HG03139 (cell line): Measurements from ENCODE around the gene TNP2.

ENCODE experiments used
- ATAC-seq: cut with Tn5 transposase; IDR thresholded peaks from one replicate; pipeline ENCODE4 v1.9.1; 2021; ENCODE audit not compliant: unreplicated experiment

The TNP2 gene

DNA sequence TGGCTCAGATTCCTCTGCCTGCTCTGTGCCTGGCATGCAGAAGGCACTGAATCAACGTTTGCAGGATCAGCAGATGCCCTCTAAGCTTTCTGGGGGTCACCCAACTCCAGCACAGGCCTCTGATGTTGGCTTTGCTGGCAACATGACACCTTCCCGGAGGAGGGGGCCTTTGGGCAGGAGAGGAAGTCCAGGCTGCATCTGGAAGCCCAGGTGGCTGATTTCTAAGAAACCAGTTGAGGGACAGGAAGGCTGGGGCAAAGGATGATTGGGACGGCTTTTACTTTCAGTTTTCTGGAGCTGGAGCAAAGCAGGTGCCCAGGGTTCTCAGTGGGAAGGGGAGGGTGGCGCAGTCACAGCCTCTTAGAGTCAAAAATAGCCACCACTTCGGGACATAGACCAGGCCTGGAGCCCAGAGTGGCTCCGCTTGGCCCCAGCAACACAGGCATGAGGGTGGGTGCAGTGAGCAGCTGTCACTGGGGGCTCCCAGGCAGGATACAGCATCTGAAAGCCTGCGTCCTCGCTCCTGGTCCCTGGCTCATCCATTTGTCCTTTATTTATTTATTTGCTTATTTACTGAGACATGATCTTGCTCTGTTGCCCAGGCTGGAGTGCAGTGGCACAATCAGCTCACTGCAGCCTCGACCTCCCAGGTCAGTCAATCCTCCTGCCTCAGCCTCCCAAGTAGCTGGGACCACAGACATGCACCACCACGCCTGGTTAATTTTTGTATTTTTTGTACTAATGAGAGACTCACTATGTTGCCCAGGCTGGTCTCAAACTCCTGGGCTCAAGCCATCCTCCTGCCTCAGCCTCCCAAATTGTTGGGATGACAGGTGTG is 28.3 kb downstream of the TNP2 start:
- no peak for ATAC-seq

DNA sequence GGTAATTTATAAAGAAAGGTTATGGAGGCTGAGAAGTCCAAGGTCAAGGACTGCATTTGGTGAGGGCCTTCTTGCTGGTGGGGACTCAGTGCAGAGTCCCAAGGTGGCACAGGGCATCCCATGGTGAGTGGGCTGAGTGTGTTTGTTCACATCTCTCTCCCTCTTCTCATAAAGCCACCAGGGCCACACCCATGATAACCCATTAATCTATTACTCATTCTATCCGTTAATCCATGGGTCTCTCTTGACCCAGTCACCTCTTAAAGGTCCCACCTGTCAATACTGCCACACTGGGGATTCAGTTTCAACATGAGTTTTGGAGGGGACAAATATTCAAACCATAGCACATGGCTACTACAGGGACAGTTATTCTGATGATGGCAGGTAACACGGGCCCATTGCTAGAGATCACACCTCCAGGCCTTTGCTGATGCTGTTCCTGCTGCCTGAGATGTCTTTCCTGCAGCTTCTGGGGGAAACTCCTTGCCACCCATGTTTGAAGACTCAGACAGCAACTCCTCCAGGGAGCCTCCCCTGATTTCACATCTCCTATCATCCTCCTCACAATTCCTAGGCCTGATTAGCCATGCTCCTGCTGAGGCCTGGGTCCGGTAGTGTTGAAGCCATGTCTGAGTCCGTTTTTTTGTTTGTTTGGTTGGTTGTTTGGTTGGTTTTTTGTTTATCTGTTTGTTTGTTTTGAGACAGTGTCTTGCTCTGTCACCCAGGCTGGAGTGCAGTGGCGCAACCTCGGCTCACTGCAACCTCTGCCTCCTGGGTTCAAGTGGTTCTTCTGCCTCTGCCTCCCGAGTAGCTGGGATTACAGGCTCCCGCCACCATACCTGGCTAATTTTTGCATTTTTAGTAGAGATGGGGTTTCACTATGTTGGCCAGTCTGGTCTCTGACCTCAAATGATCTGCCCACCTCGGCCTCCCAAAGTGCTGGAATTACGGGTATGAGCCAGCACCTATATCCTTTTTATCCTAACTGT is 29.2 kb downstream of the TNP2 start:
- ATAC-seq = no peak

DNA sequence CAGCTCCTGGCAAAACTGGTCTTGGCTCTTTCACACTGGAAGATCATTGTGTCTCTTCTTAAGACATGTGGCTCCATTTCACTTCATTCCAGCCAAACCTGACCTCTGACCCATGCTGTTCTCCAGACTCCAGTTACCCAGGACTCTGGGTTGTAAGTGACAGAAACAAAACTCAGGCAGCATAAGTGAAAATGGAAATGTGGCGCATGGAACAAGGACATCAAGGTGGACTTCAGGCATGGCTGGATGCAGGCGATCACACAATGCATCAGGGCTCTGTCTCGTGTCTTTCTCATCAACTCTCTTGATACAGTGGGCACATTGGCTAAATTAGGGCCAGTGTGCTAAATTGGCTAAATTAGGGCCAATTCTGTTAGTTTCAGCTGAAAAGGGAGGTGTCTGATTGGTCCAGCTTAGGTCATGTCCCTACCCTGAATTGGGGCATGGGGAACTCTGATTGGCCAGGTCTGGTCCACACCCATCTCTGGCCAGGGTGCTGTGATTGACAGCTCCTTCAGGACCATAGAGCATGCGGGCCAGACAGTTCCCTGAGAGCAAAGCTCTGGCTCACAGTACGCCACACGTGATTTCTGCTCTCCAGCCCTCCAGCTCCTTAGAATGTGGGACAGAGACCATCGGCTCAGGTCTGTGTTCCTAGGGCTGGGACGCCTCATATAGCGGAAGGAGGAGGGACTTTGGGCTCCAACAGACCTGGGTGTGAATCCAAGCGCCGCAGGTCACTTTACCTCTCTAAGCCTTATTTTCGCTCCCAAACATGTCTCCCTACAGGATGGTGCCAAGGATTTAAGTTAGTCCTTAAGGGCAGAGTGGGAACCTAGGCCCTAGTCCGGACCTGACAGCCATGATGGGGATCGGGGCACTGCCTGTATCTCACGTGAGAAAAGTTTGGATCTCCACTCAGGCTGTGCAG is 30.6 kb downstream of the TNP2 start:
- no peak for ATAC-seq

DNA sequence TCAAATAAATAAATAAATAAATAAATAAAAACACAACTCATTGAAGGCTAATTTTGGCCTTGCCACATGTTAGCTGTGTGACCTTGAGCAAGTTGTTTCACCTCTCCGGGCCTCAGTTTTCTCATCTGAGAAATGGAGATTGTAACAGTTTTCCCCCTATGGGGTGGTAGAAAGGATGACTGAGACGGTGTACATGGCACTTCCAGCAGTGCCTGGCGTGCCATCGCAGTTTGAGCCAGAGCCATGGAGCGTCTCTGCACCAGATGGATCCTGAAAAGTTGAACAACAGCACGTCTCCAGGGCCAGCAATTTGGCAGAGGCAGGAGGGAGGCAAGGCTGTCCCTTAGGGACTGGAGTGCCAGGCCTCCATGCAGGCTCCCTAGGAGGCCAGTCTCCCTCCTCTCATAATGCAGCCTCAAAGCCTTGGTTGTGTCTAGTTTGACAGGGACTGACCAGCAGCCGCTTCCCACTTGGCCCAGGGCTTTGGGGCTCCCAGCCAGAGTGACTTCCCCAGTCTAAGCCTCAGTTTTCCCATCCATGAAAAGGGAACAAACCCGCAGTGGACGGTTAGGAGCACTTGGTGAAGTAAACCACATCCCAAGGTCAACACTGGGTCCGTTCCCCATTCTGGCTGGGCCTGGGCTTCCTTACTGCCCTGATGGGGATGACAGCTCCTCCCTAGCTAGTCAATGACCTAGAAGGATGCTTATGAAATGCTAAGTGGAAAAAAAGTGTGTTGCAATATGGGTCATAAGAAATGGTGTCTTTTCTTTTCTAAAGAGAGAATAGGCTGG is 32.5 kb downstream of the TNP2 start:
- ATAC-seq = no peak

DNA sequence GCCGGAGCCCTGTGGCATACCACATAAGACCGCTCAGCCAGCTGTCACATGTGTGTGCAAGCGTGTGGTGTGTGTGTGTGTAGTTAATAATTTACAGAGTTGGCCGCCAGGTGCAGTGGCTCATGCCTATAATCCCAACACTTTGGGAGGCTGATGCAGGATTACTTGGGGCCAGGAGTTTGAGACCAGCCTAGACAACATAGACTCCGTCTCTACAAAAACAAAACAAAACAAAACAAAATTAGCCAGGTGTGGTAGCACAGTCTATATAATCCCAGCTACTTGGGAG is 33.5 kb downstream of the TNP2 start:
- no peak for ATAC-seq

DNA sequence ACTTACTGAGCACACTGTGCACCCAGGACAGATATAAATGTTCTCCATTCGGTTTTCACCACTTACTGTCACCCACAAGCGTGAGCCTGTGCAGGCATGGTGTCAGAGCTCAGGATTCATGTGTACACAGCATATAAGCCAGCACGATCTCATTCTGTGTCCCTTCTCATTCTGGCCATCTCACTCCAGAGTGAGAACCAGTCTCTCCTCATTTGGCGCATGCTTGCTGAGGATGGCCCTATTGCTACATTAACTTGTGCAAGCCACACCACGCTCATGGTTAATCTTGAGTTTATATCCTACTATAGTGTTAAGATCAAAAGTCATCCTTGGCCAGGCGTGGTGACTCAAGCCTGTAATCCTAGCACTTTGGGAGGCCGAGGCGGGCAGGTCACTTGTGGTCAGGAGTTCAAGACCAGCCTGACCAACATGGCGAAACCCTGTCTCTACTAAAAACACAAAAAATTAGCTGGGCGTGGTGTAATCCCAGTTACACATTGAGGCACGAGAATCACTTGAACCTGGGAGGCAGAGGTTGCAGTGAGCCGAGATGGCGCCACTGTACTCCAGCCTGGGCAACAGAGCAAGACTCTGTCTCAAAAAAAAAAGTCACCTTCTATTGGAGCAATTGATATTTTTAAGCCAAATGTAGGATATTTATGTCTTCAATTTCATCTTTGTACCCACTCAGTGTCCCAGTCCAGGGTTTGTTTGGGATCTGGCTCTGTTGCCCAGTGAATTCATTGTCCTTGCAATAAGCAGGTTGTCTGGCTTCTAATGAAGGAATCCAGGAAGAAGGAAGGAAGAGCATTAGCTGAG is 34.0 kb downstream of the TNP2 start:
- no peak for ATAC-seq

DNA sequence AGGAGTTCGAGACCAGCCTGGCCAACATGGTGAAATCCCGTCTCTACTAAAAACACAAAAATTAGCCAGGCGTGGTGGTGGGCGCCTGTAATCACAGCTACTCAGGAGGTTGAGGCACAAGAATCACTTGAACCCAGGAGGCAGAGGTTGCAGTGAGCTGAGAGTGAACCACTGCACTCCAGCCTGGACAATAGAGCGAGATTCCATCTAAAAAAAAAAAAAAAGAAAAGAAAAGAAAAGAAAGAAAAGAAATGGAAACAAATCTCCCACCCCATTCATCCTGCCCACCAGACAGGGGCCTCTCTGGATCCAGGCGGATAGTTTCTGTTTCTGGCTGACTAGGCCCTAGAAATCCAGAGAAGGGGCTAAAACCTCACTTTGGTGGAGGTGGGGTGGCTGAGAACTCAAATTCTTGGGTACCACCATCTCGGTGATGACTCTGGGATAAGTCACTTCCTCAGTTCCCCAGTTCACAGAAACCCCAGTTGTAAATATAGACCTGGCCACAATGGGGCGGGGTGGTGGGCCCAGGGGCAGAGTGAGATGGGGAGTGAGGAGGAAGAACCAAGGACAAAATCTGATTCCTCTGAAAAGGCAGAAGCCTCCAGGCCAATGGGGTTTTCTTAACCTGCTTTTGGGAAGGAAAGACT is 35.3 kb downstream of the TNP2 start:
- no peak for ATAC-seq

DNA sequence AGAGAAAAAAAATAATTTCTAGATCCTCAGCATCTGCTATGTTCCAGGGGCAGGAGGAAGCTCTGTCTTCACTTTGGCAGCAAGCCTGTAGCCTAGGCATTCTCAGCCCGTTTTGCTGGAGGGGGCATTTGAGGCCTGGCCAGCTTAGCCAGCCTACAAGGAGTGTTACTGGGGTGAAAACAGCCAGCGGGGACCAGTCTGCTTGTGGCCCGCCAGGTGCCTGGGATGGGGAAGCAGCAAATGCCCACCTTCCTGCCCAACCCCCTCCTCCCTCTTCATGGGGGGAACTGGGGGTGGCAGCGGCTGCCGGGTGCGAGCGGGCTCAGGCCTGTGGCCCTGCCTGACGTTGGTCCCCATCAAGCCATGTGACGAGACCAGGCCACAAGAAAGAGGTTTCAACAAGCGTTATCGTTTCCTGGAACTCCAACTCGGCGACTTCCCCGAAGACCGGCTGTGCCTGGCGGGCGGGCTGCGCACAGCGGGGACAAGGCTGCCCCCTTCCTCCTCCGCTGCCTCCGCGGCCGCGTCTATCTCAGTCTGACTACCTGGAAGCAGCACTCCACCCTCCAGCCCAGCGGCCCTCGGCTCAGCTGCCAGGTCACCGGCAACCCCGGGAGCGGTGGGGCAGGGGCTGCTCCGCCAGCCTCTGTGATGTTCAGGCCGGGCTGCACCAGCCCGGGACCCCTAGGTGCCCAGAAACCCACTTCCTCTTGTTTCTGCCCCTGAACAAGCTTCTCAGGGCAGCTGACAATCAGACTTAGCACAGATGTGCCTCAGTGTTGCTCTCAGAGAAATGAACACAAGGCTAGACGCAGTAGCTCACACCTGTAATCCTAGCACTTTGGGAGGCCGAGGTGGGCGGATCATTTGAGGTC is 36.0 kb downstream of the TNP2 start:
- ATAC-seq = peak; percentile 39

DNA sequence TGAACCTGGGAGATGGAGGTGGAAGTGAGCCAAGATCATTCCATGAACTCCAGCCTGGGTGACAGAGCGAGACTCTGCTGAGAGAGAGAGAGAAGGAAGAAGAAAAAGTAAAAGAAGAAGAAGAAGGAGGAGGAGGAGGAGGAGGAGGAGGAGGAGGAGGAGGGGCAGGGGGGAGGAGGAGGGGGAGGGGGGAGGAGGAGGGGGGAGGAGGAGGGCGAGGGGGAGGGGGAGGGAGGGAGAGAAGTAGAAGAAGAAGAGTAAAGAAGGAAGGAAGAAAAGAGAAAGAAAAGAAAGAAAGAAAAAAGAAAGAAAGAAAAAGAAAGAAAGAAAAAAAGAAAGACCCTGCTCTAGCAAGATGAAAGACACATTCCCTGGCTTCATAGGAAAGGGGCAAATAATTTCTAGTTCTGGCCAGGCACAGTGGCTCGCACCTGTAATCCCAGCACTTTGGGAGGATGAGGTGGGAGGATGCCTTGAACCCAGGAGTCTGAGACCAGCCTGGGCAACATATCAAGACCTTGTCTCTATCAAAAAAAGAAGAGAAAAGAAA is 36.7 kb downstream of the TNP2 start:
- ATAC-seq = no peak

DNA sequence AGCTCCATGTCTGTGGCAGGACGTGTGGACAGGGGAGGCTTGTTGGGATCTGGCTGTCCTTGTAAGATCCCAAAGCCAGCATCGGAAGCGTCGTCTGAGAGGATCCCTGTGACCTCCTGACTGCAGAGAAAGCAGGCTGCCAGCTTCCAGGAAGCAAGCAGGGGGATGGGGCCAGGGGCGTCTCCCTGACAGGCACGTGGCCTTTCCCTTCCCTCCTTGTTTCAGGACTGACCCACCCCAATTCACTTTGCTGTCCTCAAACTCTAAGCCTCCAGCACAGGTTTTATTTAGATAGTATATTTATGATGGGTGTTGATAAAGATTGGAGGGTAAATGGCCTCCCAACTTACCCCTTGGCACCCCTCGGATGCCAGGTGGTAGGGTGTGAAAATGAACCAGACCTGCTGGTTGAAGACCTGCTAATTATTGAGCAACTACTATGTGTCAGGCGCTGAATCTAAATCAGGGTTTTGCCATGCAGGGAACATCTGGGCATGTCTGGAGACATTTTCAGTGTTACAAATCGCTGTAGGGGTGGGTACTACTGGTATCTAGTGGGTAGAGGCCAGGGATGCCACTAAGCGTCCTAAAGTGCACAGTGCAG is 37.7 kb downstream of the TNP2 start:
- no peak for ATAC-seq

DNA sequence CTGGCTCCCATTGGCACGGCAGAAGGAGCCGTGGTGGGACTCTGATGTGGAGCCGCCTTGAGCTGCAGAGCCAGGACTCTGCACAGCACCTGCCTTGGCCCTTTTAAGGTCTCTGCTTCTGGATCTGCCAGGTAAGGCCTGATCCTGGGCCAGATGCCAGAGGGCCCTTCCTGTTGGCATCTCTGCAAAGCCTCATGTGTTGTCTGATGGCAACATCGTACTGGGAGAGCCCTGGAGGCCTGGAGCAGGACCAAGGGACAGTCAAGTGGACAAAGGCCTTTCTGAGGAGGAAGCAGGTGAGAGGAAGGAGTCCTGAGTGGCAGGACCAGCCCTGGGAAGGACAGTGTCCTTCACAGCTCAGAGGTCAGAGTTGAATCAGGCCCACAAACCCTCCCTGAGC is 39.2 kb downstream of the TNP2 start:
- no peak for ATAC-seq

DNA sequence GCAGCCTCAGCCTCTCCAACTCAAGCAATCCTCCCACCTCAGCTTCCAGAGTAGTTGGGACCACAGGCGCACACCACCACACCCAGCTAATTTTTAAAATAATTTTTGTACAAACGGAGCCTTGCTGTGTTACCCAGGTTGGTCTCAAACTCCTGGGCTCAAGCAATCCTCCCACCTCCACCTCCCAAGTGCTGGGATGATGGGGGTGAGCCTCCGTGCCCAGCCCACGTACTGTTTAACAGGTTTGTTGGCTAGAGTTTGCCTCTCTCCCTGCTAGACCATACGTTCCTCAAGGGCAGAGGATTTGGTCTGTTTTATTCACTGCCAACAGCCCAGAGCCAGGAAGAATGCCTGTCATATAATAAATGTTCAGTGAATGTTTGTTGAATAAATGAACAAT is 39.7 kb downstream of the TNP2 start:
- no peak for ATAC-seq

DNA sequence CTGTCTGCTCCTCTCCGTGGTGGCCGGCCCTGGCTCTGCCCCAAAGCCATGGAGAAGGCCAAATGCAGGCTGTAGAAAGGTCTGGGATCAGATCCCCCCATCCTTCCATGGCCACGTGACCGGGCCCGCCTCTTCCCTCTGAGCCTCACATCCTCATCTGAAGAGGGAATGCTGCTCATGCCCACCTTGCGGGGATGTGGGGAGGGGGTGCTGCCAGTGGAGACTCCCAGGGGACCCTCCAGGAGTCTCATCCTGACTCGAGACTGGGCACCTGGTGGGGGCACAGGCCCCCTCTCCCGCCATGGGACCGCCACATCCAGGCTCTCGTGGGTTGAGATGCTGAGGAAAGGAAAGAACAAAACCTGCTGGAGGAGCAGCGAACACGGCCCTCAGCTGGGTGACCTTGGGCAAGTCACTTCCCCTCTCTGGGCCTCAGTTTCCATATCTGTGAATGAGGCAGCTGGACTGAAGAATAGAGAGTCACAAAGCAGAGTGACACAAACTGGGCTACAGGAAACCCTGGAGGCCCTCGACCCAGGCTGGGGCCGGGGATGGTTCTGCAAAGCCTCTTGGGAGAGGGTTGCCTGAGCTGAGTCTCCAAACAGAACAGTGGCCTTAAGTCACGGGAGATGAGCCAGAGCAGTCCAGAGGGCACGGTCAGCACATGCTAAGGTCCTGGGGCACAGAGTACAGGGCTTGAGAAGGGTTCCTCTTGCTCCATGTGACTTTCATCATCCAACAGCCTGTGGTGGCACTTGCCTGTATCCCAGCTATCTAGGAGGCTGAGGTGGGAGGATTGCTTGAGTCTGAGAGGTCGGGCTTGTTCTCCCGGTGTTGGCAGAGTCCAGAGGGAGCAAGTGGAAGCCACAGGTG is 43.2 kb downstream of the TNP2 start:
- ATAC-seq = no peak

DNA sequence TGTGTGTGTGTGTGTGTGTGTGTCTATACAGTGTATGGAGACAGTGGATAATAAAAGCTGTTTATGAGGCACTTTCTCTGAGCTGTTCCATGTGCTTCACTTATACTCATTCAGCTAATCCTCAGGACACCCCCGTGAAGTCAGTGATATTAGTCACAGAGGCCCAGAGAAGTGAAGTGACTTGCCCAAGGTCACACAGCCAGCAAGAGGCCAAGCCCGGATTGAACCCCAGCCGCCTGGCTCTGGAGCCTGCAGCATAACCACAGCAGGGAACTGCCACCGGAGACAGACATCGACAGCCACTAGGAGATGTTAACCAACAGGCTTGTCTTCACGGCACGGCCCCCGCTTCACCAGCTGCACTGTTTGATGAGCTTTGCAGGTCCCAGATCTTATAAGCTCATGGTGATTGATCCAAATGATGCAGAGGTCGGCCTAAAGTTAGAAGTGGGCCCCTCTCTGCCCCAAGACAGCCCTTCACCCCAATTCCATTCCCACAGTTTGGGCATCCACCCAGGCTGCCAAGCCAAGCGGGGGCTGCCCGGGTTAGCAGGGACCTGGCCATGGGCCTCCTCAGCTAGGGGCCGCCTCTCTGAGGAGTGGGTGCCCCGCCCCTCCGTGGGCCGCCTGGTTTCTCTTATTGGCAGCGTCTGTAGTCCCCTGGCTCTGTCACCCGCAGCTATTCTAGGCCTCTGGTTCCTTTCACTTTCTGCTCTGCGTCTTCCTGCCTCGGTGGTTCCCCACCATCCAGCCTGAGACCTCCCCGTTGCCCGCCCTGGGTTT is 44.0 kb downstream of the TNP2 start:
- peak; percentile 81 for ATAC-seq

DNA sequence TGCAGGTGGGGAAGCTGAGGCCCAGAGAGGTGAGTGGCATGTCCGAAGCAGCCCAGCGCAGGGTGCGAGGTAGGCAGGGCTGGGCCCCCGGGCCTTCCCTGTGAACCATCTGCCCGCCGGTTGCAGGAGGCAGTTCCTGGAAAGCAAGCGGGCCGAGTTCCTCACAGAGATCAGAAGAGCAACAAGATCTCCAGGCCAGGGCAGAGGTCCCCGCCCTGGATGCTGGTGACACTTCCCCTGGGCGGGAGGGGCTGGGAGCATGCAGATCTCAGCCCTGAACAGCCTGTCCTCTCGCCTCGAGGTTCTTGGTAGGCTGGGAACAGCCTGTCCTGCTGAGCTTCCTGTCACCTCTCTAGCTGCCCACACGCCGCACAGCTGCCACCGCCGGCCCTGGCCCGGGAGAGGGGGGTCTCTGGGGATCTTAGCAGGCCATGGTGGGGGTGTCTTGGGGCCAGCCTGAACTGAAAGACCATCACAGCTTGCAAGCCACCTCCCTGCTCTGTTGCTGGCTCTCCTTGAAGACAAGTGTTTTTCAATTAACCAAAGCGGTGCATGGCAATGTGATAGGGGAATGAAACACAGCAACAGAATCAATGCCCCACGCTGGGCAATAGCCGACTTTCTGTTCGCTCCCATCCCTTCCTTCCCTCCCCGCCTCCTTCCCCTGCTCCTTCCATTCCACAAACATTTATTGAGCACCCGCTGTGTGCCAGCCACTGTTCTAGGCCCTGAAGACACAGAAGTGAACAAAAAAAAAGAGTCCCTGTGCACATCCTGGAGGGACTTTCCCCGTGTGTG is 44.8 kb downstream of the TNP2 start:
- peak; percentile 41 for ATAC-seq
